A549 (cell line): ENCODE results near the gene TMEM115. TPM values are rescaled to one million over a fixed set of nuclear protein-coding genes. Genes with fewer than 3 reads are reported as not detected.

Experiments used
- ATAC-seq, 2 experiments: fragments of 200-7000 bp in 1 of 2; fragments of >200 bp in 1 of 2; cut with Nextera tagmentation in 1 of 2; cut with Tn5 transposase in 1 of 2; 3 replicates each; pipeline versions ENCODE4 v1.8.0 to v1.9.1; 2018 to 2020; ENCODE audit warnings: mild to moderate bottlenecking in 1 of 2, moderate library complexity in 1 of 2
- CTCF ChIA-PET: fragments of 300-600 bp; sonication (Branson Sonifier 250); formaldehyde crosslinking; extraction: SDS; loops from one replicate; lab custom pipeline; 2021; ENCODE audit warnings: antibody characterized with exemption, inconsistent platforms; lab: Yijun Ruan, JAX
- POLR2A ChIA-PET: fragments of 350-600 bp; formaldehyde crosslinking; extraction: SDS; loops from one replicate; lab custom pipeline; 2021; ENCODE audit warnings: antibody characterized with exemption, inconsistent platforms; lab: Yijun Ruan, JAX
- DNase-seq, 2 experiments: peaks; one replicate each; pipeline versions ENCODE4 v3.0.0 to v3.0.0-alpha.2; 2011 to 2016; ENCODE audit warnings: low read depth in 1 of 2, low spot score in 1 of 2
- FAIRE-seq: peaks from 2 replicates; lab custom pipeline; 2011; peaks lifted over from hg19 to GRCh38; lab: Jason Lieb, UNC
- H3K27ac ChIP-seq, 2 experiments: fragments of >200 bp; sonication (Bioruptor Twin); formaldehyde crosslinking; 3 replicates each; pipeline ENCODE4 v1.5.1; 2016 to 2017
- H3K4me1 ChIP-seq: fragments of >200 bp; sonication (Bioruptor Twin); formaldehyde crosslinking; 3 replicates; pipeline ENCODE4 v1.6.1; 2016
- H3K4me2 ChIP-seq: fragments of >200 bp; sonication (Bioruptor Twin); formaldehyde crosslinking; 3 replicates; pipeline ENCODE4 v1.6.1; 2016
- H3K4me3 ChIP-seq: fragments of >200 bp; sonication (Bioruptor Twin); formaldehyde crosslinking; 3 replicates; pipeline ENCODE4 v1.5.1; 2016
- H3K9me3 ChIP-seq: fragments of >200 bp; sonication (Bioruptor Twin); formaldehyde crosslinking; 3 replicates; pipeline ENCODE4 v1.6.1; 2016
- CHD4 ChIP-seq: fragments of 200-600 bp; sonication (generic); IDR thresholded peaks from 2 replicates; pipeline ENCODE4 v1.6.1; 2016; ENCODE audit warnings: antibody characterized with exemption, mild to moderate bottlenecking, borderline replicate concordance
- ESRRA ChIP-seq: fragments of 150-350 bp; IDR thresholded peaks from 2 replicates; pipeline ENCODE4 v1.6.1; 2014; ENCODE audit warnings: mild to moderate bottlenecking, low read length, borderline replicate concordance
- FOSL2 ChIP-seq, 2 experiments: fragments of 450-650 bp in 1 of 2; fragments of >200 bp in 1 of 2; sonication (Bioruptor Twin) in 1 of 2; formaldehyde crosslinking; IDR thresholded peaks; 2 replicates each; pipeline versions ENCODE4 v1.5.0 to v1.6.1; 2016 to 2020; ENCODE audit warnings: mild to moderate bottlenecking in 1 of 2, moderate library complexity in 1 of 2
- GATA3 ChIP-seq: IDR thresholded peaks from 2 replicates; pipeline ENCODE4 v1.6.1; 2012; ENCODE audit warnings: borderline replicate concordance
- HEYL ChIP-seq: fragments of 250-450 bp; sonication (Bioruptor Pico); IDR thresholded peaks from 2 replicates; pipeline ENCODE4 v1.8.0; 2021; ENCODE audit warnings: mild to moderate bottlenecking, moderate library complexity
- HOXA7 ChIP-seq: fragments of 250-450 bp; sonication (Bioruptor Pico); IDR thresholded peaks from 2 replicates; pipeline ENCODE4 v1.5.0; 2020; ENCODE audit warnings: mild to moderate bottlenecking, moderate library complexity
- HOXB13 ChIP-seq: fragments of 250-450 bp; sonication (Bioruptor Pico); IDR thresholded peaks from 2 replicates; pipeline ENCODE4 v1.5.0; 2020; ENCODE audit warnings: low read depth, mild to moderate bottlenecking, moderate library complexity
- JUN ChIP-seq, 2 experiments: fragments of >200 bp; sonication (Bioruptor Twin); formaldehyde crosslinking; IDR thresholded peaks; 2 replicates in 1 of 2; 3 replicates in 1 of 2; pipeline ENCODE4 v1.6.1; 2016 to 2017
- MAFK ChIP-seq: fragments of 450-650 bp; IDR thresholded peaks from 2 replicates; pipeline ENCODE4 v1.6.1; 2014; ENCODE audit not compliant: partially characterized antibody
- MYC ChIP-seq: IDR thresholded peaks from 2 replicates; pipeline ENCODE4 v1.6.1; 2012; ENCODE audit warnings: mild to moderate bottlenecking, inconsistent platforms, low read length, improper control_type of control experiment, borderline replicate concordance
- PBX3 ChIP-seq: IDR thresholded peaks from 2 replicates; pipeline ENCODE4 v1.6.1; 2012
- RAD21 ChIP-seq, 2 experiments: fragments of >200 bp in 1 of 2; sonication (Bioruptor Twin) in 1 of 2; formaldehyde crosslinking in 1 of 2; IDR thresholded peaks in 1 of 2; conservative IDR thresholded peaks in 1 of 2; 2 replicates in 1 of 2; 3 replicates in 1 of 2; pipeline ENCODE4 v1.6.1; 2012 to 2018; ENCODE audit warnings: inconsistent platforms in 1 of 2
- RARB ChIP-seq: fragments of 250-450 bp; sonication (Bioruptor Pico); IDR thresholded peaks from 2 replicates; pipeline ENCODE4 v1.8.0; 2021; ENCODE audit warnings: mild to moderate bottlenecking, moderate library complexity
- REST ChIP-seq: fragments of 200-600 bp; sonication (generic); IDR thresholded peaks from 2 replicates; pipeline ENCODE4 v1.6.1; 2016; ENCODE audit warnings: antibody characterized with exemption, mild to moderate bottlenecking, moderate library complexity
- TP53 ChIP-seq: fragments of 250-450 bp; sonication (Bioruptor Pico); IDR thresholded peaks from 2 replicates; pipeline ENCODE4 v1.5.0; 2021; ENCODE audit warnings: mild to moderate bottlenecking, moderate library complexity
- ZC3H11A ChIP-seq: fragments of 450-650 bp; IDR thresholded peaks from 2 replicates; pipeline ENCODE4 v1.6.1; 2014; ENCODE audit warnings: antibody characterized with exemption, mild to moderate bottlenecking
- WGBS: methylation state at CpG from one replicate; pipeline ENCODE4 v1.1.6; 2017; ENCODE audit errors: missing lambda C conversion rate; 5-methylcytosine and 5-hydroxymethylcytosine counted together
- polyA plus RNA-seq, 4 experiments: library from polyadenylated mRNA; depleted of rRNA in 3 of 4; stranded (reverse); fragments of >200 nt; fragmentation: RNase III in 1 of 4; extraction: RNeasy Plus Mini Kit Qiagen cat#74134 plus additional on column Dnase treatment in 1 of 4; gene quantifications; 2 replicates in 3 of 4; 3 replicates in 1 of 4; pipeline ENCODE4 v1.2.3, GENCODE V29; 2011 to 2017
- TF ChIP-seq, protein P1 (sequence below): IDR thresholded peaks from 2 replicates; pipeline ENCODE4 v1.6.1; 2012; ENCODE audit warnings: low read depth, borderline replicate concordance
- TF ChIP-seq, protein P2 (sequence below): fragments of 150-350 bp; IDR thresholded peaks from 2 replicates; pipeline ENCODE4 v1.6.1; 2014; ENCODE audit warnings: low read depth, mild to moderate bottlenecking, low read length
- TF ChIP-seq, protein P3 (sequence below): fragments of >200 bp; sonication (Bioruptor Twin); formaldehyde crosslinking; IDR thresholded peaks from 3 replicates; pipeline ENCODE4 v1.6.1; 2016

TMEM115 gene
- polyA plus RNA-seq, 2 of the 4 experiments (the other 2 are of a cell fraction) = 17.4 to 26.8 TPM

GRCh38 chr3:50325497-50326181, 33.7 kb downstream of the TMEM115 start:
- peaks cover 21% of the 10 kb centered on the region for H3K4me1 ChIP-seq
- H3K4me2 ChIP-seq = no peak overlapping the region
- ChIA-PET POLR2A (no interaction called here), CTCF (interaction anchor here (1.1 to 5.1 kb wide), 6 partner anchors 9 to 131 kb away, joined by 3 to 56 read pairs (median 8); partner anchors contain the start of genes GNAI2, HYAL3 and NAA80)
- H3K27ac ChIP-seq = no peak overlapping the region
- ATAC-seq = no peak
- no peaks in the 10 kb centered on the region for H3K9me3 ChIP-seq
- no peak for DNase-seq
- TF ChIP-seq, protein P1, sequence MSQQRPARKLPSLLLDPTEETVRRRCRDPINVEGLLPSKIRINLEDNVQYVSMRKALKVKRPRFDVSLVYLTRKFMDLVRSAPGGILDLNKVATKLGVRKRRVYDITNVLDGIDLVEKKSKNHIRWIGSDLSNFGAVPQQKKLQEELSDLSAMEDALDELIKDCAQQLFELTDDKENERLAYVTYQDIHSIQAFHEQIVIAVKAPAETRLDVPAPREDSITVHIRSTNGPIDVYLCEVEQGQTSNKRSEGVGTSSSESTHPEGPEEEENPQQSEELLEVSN = no peak
- TF ChIP-seq, protein P2, sequence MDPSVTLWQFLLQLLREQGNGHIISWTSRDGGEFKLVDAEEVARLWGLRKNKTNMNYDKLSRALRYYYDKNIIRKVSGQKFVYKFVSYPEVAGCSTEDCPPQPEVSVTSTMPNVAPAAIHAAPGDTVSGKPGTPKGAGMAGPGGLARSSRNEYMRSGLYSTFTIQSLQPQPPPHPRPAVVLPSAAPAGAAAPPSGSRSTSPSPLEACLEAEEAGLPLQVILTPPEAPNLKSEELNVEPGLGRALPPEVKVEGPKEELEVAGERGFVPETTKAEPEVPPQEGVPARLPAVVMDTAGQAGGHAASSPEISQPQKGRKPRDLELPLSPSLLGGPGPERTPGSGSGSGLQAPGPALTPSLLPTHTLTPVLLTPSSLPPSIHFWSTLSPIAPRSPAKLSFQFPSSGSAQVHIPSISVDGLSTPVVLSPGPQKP = no peak
- TF ChIP-seq CHD4 = no peak
- TF ChIP-seq GATA3 = no peak
- TF ChIP-seq ZC3H11A = no peak
- no peak for TF ChIP-seq HOXB13 (CRISPR knock-in tag)
- TF ChIP-seq, protein P3, sequence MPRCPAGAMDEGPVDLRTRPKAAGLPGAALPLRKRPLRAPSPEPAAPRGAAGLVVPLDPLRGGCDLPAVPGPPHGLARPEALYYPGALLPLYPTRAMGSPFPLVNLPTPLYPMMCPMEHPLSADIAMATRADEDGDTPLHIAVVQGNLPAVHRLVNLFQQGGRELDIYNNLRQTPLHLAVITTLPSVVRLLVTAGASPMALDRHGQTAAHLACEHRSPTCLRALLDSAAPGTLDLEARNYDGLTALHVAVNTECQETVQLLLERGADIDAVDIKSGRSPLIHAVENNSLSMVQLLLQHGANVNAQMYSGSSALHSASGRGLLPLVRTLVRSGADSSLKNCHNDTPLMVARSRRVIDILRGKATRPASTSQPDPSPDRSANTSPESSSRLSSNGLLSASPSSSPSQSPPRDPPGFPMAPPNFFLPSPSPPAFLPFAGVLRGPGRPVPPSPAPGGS = no peak
- no peak for TF ChIP-seq REST
- TF ChIP-seq PBX3 = no peak
- TF ChIP-seq HEYL = no peak
- no peak for TF ChIP-seq FOSL2 (IDR thresholded peaks at IDR 0.05)
- no peak for TF ChIP-seq FOSL2 (CRISPR knock-in tag; IDR thresholded peaks at IDR 0.05)
- TF ChIP-seq JUN (IDR thresholded peaks at IDR 0.05) = no peak
- no peak for TF ChIP-seq HOXA7
- H3K4me3 ChIP-seq = no peak overlapping the region
- FAIRE-seq = no peak
- 80% methylated on average over 11 of the region's 11 CpGs for WGBS

DNA sequence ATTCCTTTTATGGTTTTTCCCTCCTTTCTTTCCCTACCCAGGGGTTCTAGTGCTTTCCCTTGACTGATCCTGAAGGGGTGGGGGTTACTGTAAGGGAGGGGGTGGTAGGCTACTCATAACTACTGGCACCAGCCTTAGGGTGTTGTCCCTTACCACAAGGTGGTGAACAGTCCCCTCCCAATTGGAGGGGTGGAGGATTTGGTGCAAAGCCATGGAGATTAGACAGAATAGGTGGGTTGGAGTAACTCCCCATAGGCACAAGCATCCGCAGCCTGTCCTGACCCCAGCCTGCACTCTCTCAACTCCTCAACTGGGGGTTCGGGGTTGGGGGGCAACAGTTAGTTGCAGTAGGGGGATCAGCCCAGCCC, 34.2 kb downstream of the TMEM115 start:
- FAIRE-seq = no peak
- ChIA-PET CTCF (interaction anchor here (0.6 to 5.1 kb wide), 16 partner anchors 10 to 131 kb away, joined by 3 to 56 read pairs (median 7); partner anchors contain the start of genes GNAI2, HYAL1, HYAL3 and IFRD2), POLR2A (interaction anchor here (1.0 kb wide), 1 partner anchor 44 kb away, joined by 7 read pairs; no protein-coding TSS in a partner anchor)
- peaks cover 25% of the 10 kb centered on the region for H3K4me1 ChIP-seq
- H3K4me2 ChIP-seq = no peak overlapping the region
- no peaks in the 10 kb centered on the region for H3K9me3 ChIP-seq
- H3K27ac ChIP-seq = no peak overlapping the region
- no peak for DNase-seq
- 100% methylated on average over 1 of the region's 2 CpGs for WGBS
- H3K4me3 ChIP-seq = no peak overlapping the region
- no peak for TF ChIP-seq MAFK
- no peak for TF ChIP-seq MYC
- TF ChIP-seq RAD21 (conservative IDR thresholded peaks at IDR 0.05 in 1 of 2, IDR thresholded peaks at IDR 0.05 in 1 of 2) = no peak
- TF ChIP-seq, protein P2 = no peak
- TF ChIP-seq JUN (IDR thresholded peaks at IDR 0.05) = no peak
- TF ChIP-seq HEYL = no peak
- TF ChIP-seq RARB (CRISPR knock-in tag) = no peak
- TF ChIP-seq TP53 (CRISPR knock-in tag) = no peak
- no peak for TF ChIP-seq ESRRA
- no peak for TF ChIP-seq CHD4
- TF ChIP-seq, protein P3 = no peak
- TF ChIP-seq, all 56 proteins: peak for 0
- no peak for ATAC-seq
